K562 (cell line): ENCODE results near the gene TMOD3. TPM values are rescaled to one million over a fixed set of nuclear protein-coding genes. Genes with fewer than 3 reads are reported as not detected.

Experiments used
- ATF1 ChIP-seq, 2 experiments: fragments of 450-650 bp in 1 of 2; IDR thresholded peaks; 2 replicates each; pipeline ENCODE4 v1.6.1; 2016; ENCODE audit warnings: missing compliant biosample characterization in 1 of 2, missing genetic modification characterization in 1 of 2
- CBFB ChIP-seq: sonication (generic); formaldehyde crosslinking; IDR thresholded peaks from 2 replicates; pipeline ENCODE4 v1.4.0; 2020; ENCODE audit warnings: mild to moderate bottlenecking, missing genetic modification reagents
- CHD2 ChIP-seq: IDR thresholded peaks from 2 replicates; pipeline ENCODE4 v1.6.1; 2011; ENCODE audit warnings: low read depth, low read length
- CXXC5 ChIP-seq: fragments of 250-450 bp; sonication (Bioruptor Pico); IDR thresholded peaks from 2 replicates; pipeline ENCODE4 v1.8.0; 2022; ENCODE audit warnings: inconsistent platforms, mild to moderate bottlenecking, moderate library complexity
- FOSL1 ChIP-seq: fragments of 200-800 bp; sonication (Bioruptor generic); conservative IDR thresholded peaks from 2 replicates; pipeline ENCODE4 v1.6.1; 2016; ENCODE audit warnings: missing genetic modification characterization, missing compliant biosample characterization
- HOXB6 ChIP-seq: fragments of 250-450 bp; sonication (Bioruptor Pico); IDR thresholded peaks from 2 replicates; pipeline ENCODE4 v1.5.1; 2022; ENCODE audit warnings: mild to moderate bottlenecking, borderline replicate concordance
- MCM7 ChIP-seq, 2 experiments: fragments of 450-650 bp; IDR thresholded peaks; 2 replicates each; pipeline ENCODE4 v1.6.1; 2016 to 2018
- PHF8 ChIP-seq: fragments of 200-600 bp; sonication (generic); IDR thresholded peaks from 2 replicates; pipeline ENCODE4 v1.6.1; 2012; ENCODE audit warnings: mixed run types, mild to moderate bottlenecking, inconsistent platforms, low read length, moderate library complexity, borderline replicate concordance
- PRMT5 ChIP-seq: sonication (generic); formaldehyde crosslinking; IDR thresholded peaks from 2 replicates; pipeline ENCODE4 v1.5.0; 2020; ENCODE audit warnings: missing genetic modification reagents
- PYGO2 ChIP-seq: fragments of 450-650 bp; IDR thresholded peaks from 2 replicates; pipeline ENCODE4 v1.6.1; 2016; ENCODE audit warnings: mild to moderate bottlenecking, missing genetic modification characterization, moderate library complexity, missing compliant biosample characterization
- RBM22 ChIP-seq: fragments of 200-400 bp; formaldehyde crosslinking; IDR thresholded peaks from 2 replicates; pipeline ENCODE4 v1.6.1; 2018; ENCODE audit warnings: low read length, low read depth; ENCODE audit not compliant: poor library complexity, severe bottlenecking
- RHOXF2B ChIP-seq: fragments of 250-450 bp; sonication (Bioruptor Pico); conservative IDR thresholded peaks from 2 replicates; pipeline ENCODE4 v1.5.1; 2021
- RNF2 ChIP-seq: sonication (generic); IDR thresholded peaks from 2 replicates; pipeline ENCODE4 v1.6.1; 2016
- SIX5 ChIP-seq, 2 experiments: IDR thresholded peaks; 2 replicates each; pipeline ENCODE4 v1.6.1; 2011; ENCODE audit warnings: low read length in 2 of 2, borderline replicate concordance in 1 of 2, low read depth in 1 of 2, mild to moderate bottlenecking in 1 of 2, moderate library complexity in 1 of 2; ENCODE audit not compliant: insufficient read depth in 1 of 2
- SMARCA4 ChIP-seq: fragments of 450-650 bp; IDR thresholded peaks from 2 replicates; pipeline ENCODE4 v1.6.1; 2016
- STAT5A ChIP-seq: IDR thresholded peaks from 2 replicates; pipeline ENCODE4 v1.6.1; 2012; ENCODE audit warnings: low read length, inconsistent platforms, borderline replicate concordance
- TAF7 ChIP-seq: fragments of 450-650 bp; IDR thresholded peaks from 2 replicates; pipeline ENCODE4 v1.6.1; 2016; ENCODE audit warnings: missing genetic modification characterization, missing compliant biosample characterization
- TBP ChIP-seq: optimal IDR thresholded peaks from 2 replicates; pipeline ENCODE3; 2011; ENCODE audit warnings: low read depth, low read length, improper control_type of control experiment
- TCF7L2 ChIP-seq: fragments of 150-350 bp; IDR thresholded peaks from 2 replicates; pipeline ENCODE4 v1.6.1; 2016; ENCODE audit warnings: low read depth, mild to moderate bottlenecking, low read length, moderate library complexity
- ZBED1 ChIP-seq: IDR thresholded peaks from 2 replicates; pipeline ENCODE4 v1.6.1; 2014
- ZNF444 ChIP-seq: fragments of 250-450 bp; sonication (Bioruptor Pico); IDR thresholded peaks from 2 replicates; pipeline ENCODE4 v1.4.0; 2020; ENCODE audit warnings: mild to moderate bottlenecking, moderate library complexity
- ZNF518B ChIP-seq: fragments of 250-450 bp; sonication (Bioruptor Pico); IDR thresholded peaks from 2 replicates; pipeline ENCODE4 v1.5.0; 2021; ENCODE audit warnings: mild to moderate bottlenecking, moderate library complexity
- polyA plus RNA-seq, 8 experiments: library from polyadenylated mRNA; depleted of rRNA in 4 of 8; stranded (reverse) in 5 of 8; unstranded in 3 of 8; fragments of >200 nt; fragmentation: Nextera tagmentation in 2 of 8; fragmentation: Illumina TruSeq in 1 of 8; extraction: Ambion mirVana in 2 of 8; extraction: Trizol in 1 of 8; gene quantifications; 2 replicates each; pipeline versions ENCODE4 v1.2.1 to v1.2.3, GENCODE V29; 2011 to 2014; ENCODE audit warnings: inconsistent platforms in 1 of 8, missing spikeins in 1 of 8
- total RNA-seq, 7 experiments: library from RNA; depleted of rRNA in 6 of 7; stranded (reverse); fragments of >200 nt in 6 of 7; fragmentation: Illumina TruSeq in 2 of 7; extraction: Trizol in 2 of 7; gene quantifications; 2 replicates each; pipeline versions ENCODE4 v1.2.1 to v1.2.3, GENCODE V29; 2011 to 2021; ENCODE audit warnings: low replicate concordance in 1 of 7
- TF ChIP-seq, protein P1 (sequence below): sonication (generic); formaldehyde crosslinking; IDR thresholded peaks from 2 replicates; pipeline ENCODE4 v1.4.0; 2020; ENCODE audit warnings: mild to moderate bottlenecking, missing genetic modification reagents
- TF ChIP-seq, protein P2 (sequence below): fragments of 450-650 bp; IDR thresholded peaks from 2 replicates; pipeline ENCODE4 v1.6.1; 2016

Gene TMOD3
- total and polyA plus RNA-seq, 9 of the 15 experiments (the other 6 are each of a cell fraction or from before 2014, with no cell fraction given): 6.8 to 45.0 (median 30.9) TPM

DNA sequence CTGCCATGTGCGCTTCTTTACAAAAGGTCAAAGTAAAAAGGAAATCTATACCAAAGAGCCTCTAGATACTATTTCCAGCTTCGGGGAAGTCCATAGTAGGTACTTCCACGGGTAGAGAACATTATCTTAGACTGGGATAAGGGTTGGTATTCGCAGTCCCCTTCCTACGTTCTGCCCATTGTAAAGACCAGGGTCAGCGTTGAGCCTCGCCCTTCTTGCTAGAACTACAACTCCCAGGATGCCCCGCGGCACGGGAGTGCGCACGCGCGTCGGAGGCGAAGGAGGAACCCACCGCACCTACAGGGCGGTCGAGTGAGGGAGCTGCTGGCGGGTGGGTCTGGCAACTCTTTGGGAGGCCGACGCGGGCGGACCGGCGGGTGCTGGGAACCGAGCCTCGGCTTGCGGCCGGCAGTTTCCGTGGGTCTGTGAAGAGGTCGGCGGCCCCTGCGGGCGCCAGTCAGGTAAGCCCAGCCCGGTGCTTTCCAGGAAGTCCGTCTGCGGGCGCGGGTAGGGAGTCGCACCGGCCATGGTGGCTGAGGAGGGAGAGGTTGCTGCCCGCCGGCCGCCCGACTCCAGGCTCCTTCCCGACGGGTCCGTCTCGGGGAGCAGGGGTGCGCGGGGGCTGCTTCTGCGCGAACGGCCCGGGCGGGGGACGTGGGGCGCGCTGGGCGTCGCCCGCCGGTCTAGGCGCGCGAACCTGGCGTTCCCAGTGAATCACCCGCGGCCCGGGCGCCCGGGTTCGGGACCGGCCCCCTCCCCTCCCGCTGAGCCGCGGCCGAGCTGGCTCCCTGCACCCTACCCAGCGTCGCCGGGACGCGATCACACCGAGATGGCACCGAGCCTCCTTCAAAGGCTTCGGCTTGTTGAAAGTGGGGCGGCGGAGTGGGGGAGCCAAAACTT is at the start of gene TMOD3 (continued):
- TF ChIP-seq TCF7L2 (no peak), SMARCA4 (no peak), RBM22 (peak; percentile 58), SIX5 (IDR thresholded peaks at IDR 0.05; ENCODE audit: borderline replicate concordance in 1 of 2, insufficient read depth in 1 of 2, low read depth in 1 of 2, low read length in 2 of 2) (peak; percentile 71), PRMT5 (CRISPR knock-in tag) (no peak), ATF1 (CRISPR knock-in tag; IDR thresholded peaks at IDR 0.05) (no peak), ATF1 (tag; IDR thresholded peaks at IDR 0.05) (peak; percentile 45), TBP (peak; percentile 69), RNF2 (no peak), PYGO2 (tag) (no peak), PHF8 (peak; percentile 91; the same call in 1 of the 2 replicates), RHOXF2B (no peak), ZBED1 (no peak), MCM7 (IDR thresholded peaks at IDR 0.05) (no peak), CHD2 (no peak), FOSL1 (tag) (peak; percentile 23), CXXC5 (CRISPR knock-in tag) (peak; percentile 65), HOXB6 (CRISPR knock-in tag) (no peak), ZNF518B (CRISPR knock-in tag) (no peak), TAF7 (tag) (peak; percentile 65; the same call in 1 of the 2 replicates), ZNF444 (CRISPR knock-in tag) (no peak), CBFB (CRISPR knock-in tag) (no peak), STAT5A (no peak)
- TF ChIP-seq, protein P1, sequence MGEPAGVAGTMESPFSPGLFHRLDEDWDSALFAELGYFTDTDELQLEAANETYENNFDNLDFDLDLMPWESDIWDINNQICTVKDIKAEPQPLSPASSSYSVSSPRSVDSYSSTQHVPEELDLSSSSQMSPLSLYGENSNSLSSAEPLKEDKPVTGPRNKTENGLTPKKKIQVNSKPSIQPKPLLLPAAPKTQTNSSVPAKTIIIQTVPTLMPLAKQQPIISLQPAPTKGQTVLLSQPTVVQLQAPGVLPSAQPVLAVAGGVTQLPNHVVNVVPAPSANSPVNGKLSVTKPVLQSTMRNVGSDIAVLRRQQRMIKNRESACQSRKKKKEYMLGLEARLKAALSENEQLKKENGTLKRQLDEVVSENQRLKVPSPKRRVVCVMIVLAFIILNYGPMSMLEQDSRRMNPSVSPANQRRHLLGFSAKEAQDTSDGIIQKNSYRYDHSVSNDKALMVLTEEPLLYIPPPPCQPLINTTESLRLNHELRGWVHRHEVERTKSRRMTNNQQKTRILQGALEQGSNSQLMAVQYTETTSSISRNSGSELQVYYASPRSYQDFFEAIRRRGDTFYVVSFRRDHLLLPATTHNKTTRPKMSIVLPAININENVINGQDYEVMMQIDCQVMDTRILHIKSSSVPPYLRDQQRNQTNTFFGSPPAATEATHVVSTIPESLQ: no peak
- TF ChIP-seq, protein P2, sequence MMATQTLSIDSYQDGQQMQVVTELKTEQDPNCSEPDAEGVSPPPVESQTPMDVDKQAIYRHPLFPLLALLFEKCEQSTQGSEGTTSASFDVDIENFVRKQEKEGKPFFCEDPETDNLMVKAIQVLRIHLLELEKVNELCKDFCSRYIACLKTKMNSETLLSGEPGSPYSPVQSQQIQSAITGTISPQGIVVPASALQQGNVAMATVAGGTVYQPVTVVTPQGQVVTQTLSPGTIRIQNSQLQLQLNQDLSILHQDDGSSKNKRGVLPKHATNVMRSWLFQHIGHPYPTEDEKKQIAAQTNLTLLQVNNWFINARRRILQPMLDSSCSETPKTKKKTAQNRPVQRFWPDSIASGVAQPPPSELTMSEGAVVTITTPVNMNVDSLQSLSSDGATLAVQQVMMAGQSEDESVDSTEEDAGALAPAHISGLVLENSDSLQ: no peak
